T47D (cell line): ENCODE data around the gene HARBI1.

Experiments
- DNase-seq, 2 experiments: peaks; one replicate each; pipeline versions ENCODE4 v3.0.0 to v3.0.0-alpha.2; 2011 to 2012; ENCODE audit warnings: low read depth in 1 of 2, low spot score in 1 of 2
- JUND ChIP-seq: IDR thresholded peaks from 2 replicates; pipeline ENCODE4 v1.6.1; 2012; ENCODE audit warnings: low read depth
- in situ Hi-C: cut with HindIII; loops from 2 replicates; pipeline ENCODE4 v1.10.0; 2016; ENCODE audit warnings: low sequenced_read_pairs, low pct_unique_long_range_greater_than_20kb

The HARBI1 gene

DNA sequence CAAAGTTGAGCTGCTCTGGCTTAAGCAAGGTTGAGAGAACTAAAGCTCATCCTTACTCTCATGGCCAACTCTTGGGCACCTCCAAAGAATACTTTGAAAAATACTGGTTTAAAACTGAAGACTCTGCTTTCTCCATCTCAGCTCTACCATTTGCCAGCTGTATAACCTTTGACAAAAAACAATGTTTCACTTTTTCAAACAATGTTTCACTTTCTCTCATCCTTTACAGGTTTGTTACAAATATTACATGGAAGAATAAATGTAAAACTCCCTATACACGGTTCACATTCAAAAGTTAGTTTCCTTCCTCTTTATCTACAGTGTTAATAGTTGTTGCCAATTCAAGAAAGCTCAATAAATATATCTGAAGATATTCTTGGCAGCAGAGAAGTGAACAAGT, 42.4 kb downstream of the HARBI1 start:
- no peak for DNase-seq
- in situ Hi-C loops: no loop called here
- no peak for TF ChIP-seq JUND

DNA sequence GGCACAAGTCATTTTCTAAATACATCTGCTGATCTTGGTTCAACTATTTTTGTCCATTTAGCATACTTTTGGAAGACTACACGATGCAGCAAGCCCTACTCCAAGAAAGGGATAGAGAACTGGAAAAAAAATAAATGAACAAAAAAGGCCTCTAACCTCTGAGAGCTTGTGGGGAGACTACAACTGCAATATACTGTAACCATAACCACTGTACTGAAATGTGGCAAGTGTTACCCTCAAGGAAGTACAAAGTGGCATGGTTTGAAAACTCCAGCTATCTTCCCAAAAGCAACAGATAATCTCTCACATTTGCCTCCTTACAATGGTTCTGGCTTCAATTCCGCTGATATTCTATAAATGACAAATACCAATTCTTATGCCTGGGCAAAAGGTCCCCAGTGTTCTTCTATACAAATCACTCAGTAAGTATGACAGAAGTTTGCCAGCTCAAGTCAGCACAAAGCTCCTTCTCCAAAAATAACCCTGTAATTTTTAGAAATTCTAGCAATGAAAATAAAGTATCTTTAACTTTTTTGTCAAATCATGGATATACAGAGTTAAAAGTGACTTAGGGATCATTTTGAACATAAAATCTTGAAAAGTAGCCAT, 46.1 kb downstream of the HARBI1 start:
- DNase-seq: no peak
- TF ChIP-seq JUND: no peak
- in situ Hi-C loops: no loop called here

DNA sequence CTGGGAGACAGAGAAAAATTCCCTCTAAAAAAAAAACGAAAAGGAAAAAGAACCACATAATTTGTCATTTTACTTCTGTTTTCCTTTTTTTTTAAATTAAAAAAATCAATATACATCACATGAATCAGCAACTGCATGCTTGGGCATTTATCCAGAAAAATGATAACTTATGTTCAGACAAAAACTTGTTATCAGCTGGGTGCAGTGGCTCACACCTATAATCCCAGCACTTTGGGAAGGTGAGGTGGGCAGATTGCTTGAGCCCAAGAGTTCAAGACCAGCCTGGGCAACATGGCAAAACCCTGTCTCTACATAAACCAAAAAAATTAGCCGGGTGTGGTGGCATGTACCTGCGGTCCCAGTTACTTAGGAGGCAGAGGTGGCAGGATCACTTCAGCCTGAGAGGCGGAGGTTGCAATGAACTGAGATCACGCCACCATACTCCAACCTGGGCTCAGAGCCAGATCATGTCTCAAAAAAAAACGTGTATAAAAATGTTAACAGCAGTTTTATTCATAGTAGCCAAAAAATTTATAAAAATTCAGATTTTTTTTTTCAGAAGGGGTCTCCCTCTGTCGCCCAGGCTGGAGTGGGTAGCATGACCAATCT, 51.7 kb downstream of the HARBI1 start:
- DNase-seq: no peak
- in situ Hi-C loops: no loop called here
- no peak for TF ChIP-seq JUND

GRCh38 chr11:46564459-46564858, 52.6 kb downstream of the HARBI1 start:
- TF ChIP-seq JUND: no peak
- in situ Hi-C loops: no loop called here
- no peak for DNase-seq

- TF ChIP-seq JUND: no peak
- in situ Hi-C loops: no loop called here
- no peak for DNase-seq
Measured at GRCh38 chr11:46562527-46562926, 54.5 kb downstream of the HARBI1 start.

DNA sequence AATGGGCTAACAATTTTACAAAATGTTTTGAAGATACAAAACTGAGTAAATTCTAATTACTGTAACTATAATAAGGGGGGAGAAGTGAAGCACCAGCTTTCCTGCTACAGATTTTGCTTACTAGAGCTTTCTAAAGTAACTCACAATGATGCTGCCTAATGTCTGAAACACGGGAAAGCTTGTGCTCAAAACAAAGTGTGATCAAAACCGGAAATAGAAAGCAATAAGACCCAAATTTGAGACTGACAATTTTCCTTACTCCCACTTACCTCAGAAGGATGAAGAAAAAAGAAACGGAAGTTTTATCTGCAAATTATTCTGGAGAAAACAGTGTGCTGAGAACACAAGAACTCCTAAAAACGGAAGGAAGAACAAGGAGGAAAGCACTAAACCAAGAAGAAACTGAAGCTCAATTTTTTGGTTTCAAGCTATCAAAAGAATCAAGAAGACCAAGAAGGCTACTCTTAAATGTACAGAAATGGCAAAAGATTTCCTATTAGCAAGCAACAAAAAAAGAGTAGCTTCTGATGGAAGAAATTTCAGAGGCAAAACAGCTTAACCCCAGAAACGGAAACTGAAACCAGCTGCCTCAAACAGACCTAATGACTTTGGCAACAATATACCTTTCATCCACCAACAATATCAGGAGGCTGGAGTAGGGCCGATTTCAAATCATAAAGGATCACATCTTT, 56.6 kb downstream of the HARBI1 start:
- peak; percentile 23 to 43 for DNase-seq
- in situ Hi-C loops: no loop called here

GRCh38 chr11:46559815-46560214, 57.2 kb downstream of the HARBI1 start:
- in situ Hi-C loops: no loop called here
- TF ChIP-seq JUND: no peak
- DNase-seq: no peak

More for the DNA sequence above, 56.6 kb downstream of the HARBI1 start:
- no peak for TF ChIP-seq JUND

GRCh38 chr11:46557684-46558151, 59.3 kb downstream of the HARBI1 start:
- no peak for TF ChIP-seq JUND
- DNase-seq: peak in 1 of 2 experiments; percentile 20
- in situ Hi-C loops: no loop called here

DNA sequence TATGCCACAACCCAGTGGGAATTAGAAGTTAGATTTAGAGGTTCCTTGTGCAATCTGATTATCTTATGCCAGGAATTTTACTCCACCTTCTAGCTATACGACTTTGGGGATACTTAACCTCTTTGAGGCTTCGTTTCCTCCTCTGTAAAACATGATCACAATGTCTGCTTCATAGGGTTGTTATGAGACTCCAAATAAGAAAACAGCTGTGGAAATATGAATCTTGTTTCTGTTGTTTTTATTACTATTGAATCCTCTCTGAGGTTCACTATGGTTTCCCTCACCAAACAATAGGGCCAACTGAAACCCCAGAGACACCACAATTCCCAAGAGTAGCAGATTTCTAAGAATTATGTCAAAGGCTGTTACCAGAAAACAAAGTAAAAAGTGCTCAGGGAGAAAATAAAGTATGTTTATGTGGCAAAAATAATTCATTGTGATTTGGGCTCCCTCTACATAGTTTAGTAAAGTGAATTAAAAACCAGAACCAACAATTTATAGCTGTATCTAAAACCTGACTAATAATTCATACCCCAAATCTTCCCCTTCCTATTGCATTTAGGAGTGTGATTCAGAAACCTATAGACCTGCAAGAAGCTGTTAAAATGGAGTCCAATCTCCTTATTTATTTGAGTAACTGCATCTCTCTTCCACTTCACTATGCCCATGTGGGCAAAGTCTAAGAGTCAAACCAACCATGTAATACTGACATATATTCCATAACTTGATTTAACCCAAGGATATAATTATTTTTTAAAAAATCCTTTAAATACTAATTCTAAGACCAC, 61.6 kb downstream of the HARBI1 start:
- in situ Hi-C loops: no loop called here
- DNase-seq: no peak
- no peak for TF ChIP-seq JUND

DNA sequence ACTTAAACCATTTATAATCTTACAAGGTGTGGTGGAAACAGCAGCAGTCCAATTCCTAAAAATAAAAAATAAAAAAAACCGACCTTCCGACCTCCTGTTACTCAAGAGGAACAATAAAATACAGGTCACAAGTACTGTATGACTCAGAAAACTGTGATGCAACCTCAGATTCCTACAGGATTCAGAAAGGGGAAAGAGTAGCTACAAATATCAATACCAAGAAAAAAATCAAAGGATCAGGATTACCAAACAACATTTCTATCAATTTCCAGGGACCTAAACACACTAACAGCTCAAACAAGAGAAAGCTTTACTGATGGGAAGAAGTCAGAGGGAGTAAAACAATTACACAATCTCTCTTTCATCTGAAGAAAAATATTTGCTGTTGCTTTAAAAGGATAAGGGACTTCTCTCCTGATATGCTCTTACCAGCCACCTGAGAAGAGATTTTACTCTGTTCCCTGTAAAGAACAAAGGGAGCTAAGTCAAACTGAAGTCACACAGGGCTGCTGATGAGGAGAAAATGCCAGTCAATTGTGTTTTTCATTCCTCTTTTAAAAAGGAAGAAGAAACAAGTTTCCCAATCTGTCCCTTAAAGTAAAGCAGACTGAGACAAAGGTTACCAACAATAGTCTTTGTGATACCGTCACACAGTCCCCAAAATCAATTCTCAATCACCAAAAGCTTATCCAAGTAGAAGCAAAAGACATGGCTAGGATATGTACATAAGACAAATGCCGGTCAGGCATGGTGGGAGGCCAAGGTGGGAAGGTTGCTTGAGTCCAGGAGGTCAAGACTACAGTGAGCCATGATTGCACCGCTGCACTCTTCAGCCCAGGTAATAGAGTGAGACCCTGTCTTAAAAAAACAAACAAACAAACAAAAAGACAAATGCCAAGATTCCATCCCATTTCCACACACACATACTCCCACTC, 62.5 kb downstream of the HARBI1 start:
- peak in 1 of 2 experiments; percentile 34 for DNase-seq
- in situ Hi-C loops: no loop called here
- TF ChIP-seq JUND: 0 out of 2 replicates have a peak, but pooled peaks have one; percentile 22

- no peak for DNase-seq
- in situ Hi-C loops: no loop called here
- TF ChIP-seq JUND: no peak
Measured at GRCh38 chr11:46553814-46554212, 63.2 kb downstream of the HARBI1 start.
